ENCODE measurements around the gene CASZ1.

CASZ1 gene

GRCh38 chr1:10631811-10632593, 164.4 kb downstream of the CASZ1 start:
- no peak for DNase-seq

GRCh38 chr1:10631121-10631810, 165.2 kb downstream of the CASZ1 start:
- no peak for DNase-seq

- DNase-seq: no peak
These were observed 165.8 kb downstream of the CASZ1 start for GRCh38 chr1:10630661-10631120.

DNA sequence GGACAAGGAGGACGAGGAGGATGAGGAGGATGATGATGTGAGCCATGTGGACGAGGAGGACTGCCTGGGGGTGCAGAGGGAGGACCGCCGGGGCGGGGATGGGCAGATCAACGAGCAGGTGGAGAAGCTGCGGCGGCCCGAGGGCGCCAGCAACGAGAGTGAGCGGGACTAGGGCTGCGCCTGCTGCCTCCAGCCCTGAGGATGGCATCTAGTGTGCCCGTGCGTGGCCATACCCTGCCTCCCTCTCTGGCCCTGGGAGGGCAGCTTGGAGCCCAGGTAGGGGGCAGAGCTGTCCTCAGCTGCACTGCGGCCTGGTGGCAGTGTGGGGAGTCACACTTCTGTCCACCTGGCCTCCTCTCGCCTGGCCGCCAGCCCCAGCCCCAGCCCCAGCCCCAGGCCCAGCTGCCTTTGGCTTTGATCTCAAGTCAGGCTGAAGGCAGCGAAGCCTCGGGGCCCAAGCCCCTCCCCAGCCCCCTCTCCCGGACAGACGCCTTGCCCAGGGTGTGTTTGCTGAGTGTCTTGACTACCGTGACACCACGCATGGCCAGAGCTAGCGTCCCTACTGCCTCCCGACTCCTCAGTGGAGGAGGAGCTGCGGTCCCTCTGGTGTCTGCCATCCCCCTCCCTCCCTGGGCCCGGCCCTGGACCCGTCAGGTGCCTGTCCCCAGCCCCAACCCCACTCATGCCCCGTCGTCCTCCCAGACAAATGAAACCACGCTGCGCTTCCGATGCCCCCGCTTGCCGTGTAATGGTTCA, 166.5 kb downstream of the CASZ1 start:
- DNase-seq: no peak

DNA sequence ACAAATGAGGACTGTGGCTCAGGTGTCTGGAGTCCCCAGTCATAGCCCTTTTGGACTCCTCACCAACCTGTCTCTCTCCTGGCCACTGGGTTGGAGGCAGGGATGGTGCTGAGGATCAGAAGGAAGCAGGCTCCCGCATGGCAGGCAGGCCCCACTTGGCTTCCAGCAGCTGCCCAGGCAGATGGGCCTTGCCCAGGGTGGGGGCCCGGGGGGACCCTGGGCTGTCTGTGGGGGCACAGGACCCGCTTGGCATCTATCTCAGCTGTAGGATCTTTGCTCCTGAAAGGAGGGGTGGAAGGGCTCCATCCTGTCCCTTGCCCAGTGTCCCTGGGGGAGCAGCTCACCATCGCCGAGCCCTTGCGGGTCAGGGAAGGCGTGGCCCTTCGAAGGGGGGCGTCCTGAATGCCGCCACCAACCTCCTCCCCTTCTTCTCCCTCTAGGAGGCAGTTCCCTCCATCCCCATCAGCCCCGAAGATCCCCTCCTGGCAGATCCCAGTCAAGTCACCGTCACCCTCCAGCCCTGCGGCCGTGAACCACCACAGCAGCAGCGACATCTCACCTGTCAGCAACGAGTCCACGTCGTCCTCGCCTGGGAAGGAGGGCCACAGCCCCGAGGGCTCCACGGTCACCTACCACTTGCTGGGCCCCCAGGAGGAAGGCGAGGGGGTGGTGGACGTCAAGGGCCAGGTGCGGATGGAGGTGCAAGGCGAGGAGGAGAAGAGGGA, 167.2 kb downstream of the CASZ1 start:
- DNase-seq: no peak

DNA sequence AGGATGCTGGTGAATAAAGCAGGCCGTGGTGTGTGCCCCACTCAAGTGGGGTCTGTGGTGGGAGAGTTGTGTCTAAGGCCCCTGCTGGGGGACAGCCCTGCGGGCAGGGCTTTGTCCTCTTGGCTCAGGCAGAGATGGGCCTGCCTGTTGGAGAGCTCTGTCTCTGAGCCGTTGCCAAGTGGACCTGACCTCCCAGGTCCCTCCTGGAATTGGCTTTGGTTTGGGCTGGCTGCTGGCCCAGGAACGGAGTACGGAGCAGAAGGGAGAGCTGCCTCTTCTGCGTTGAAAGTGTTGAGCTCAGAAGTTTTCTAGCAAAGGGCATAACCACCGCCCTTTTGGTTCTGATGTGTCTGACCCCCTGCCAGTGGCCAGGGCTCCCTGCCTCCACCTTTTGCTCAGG, 167.8 kb downstream of the CASZ1 start:
- no peak for DNase-seq

DNA sequence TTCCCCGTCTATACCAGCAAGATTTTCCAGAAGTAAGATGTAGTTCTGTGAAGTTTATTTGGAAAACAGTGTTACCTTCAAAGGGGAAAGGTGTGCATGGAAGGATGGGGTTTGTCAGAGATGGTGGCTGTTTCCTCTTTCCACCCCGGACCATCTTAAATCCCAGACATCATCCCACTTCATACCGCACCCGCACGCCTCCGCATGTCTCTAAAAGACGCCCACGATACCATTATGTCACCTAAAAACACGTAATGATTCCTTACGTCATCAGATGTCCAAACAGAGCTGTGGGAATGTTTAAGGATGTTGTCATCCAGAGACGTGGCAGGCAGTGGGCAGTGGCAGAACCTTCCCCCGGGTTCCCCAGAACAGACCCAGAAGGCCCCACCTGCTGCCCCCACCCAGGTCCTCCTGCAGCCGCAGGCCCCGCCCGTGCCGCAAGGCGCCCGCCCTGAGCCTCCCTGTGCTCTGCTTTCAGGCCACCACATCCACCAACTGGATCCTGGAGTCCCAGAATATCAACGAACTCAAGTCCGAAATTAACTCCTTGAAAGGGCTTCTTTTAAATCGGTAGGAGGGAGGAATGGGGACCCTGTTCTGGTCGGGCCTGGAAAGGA, 169.5 kb downstream of the CASZ1 start:
- DNase-seq: no peak

GRCh38 chr1:10626131-10626731, 170.2 kb downstream of the CASZ1 start:
- DNase-seq: no peak

- no peak for DNase-seq
These were observed 170.9 kb downstream of the CASZ1 start for GRCh38 chr1:10625554-10625953.

GRCh38 chr1:10625076-10625475, 171.4 kb downstream of the CASZ1 start:
- no peak for DNase-seq

DNA sequence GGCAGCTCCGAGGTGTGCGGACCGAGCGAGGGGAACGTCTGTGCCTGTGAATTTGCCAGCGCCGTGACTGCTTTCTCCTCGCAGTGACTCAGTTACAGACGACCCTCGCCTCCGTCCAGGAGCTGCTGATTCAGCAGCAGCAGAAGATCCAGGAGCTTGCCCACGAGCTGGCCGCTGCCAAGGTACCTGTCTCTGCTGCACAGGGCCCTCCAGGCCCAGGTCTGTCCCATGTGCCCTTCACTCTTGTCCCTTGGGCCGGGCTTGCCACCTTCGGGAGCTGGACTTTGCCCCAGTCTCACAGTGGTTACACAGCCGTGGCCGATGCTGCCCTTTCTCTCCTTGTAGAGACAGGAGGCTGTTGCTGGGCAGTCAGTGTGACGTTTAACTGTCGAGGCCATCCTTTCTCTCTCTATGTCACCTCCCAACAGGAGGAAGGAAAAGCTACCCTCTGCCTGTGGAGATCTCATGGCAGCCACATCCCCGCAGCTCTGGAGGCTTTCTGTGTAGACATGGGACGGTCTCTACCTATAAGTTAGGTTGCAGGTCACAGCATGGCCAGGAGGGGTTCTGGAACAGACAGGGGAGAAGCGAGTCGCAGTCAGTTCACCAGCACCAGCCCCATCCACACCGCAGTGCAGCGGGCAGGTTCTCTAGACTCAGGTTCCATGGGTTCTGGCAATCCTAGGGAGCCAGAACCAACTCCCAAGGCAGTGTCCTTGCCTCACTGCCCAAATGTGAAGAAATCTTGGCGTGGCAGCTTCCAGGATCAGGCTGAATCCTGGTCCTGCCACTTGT, 172.0 kb downstream of the CASZ1 start:
- no peak for DNase-seq

DNA sequence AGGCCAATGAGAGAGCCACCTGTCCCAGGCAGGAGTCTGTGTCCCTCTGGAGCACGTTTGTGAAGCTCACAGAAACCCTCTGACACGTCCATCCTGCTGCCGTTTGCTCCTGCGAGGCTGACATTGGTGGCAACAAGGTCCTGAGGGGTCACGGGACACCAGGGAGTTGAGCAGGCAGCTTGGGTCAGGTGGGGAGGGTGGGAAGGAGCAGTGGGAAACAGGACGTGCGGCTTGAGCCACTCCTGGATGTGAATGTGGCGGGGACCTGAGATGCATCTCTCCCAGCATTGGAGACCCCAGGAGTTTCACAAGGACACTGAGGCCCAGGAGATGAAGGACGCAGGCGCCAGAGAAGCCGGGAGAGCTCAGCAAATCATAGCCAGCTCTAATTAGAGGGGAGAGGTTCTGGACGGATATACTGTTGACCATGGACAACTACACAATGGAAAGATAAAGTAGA, 172.7 kb downstream of the CASZ1 start:
- DNase-seq: no peak

GRCh38 chr1:10622910-10623685, 173.3 kb downstream of the CASZ1 start:
- no peak for DNase-seq

GRCh38 chr1:10621906-10622305, 174.5 kb downstream of the CASZ1 start:
- no peak for DNase-seq

GRCh38 chr1:10620776-10621175, 175.7 kb downstream of the CASZ1 start:
- DNase-seq: no peak

DNA sequence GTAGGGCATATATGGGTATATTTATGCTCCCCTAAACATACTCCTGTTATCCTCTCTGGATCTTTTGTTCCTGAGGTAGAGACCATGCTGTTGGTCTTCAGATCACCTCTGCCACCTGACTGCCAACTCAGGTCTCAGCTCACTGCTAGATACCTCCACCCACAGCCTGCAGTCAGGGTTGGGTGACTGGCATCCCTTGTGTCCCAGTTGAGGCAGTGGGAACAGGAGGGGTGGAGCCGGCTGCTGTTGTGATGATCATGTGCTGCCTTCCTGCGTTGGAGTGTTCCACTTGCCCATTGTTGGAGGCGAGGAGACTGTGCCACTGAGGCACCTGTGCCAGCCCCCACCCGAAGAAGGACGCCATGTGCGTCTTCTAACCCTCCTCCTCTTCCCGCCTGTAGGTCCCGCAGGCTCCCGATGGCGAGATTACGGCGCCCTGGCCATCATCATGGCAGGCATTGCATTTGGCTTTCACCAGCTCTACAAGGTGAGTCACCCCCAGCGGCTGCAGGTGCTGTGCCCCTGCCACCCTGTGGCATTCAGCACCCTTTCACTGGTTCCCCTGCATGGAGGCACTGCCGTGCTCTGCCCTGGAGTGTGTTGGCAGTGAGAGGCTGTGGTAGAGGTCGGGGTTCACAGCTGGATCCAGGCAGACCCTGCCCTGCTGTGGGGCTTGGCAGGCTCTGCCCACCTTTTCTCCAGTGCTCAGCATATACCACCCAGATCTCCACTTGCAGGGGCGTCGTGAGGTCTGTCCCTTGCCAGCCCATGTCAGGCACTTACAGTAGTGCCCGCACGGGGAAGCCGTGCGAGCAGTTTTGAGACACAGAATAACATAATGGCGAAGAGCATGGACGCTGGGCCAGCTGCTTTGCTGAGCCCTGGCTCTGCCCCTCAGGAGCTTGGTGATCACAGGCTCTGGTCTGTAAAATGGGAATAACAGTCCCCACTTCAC, 178.2 kb downstream of the CASZ1 start:
- no peak for DNase-seq

DNA sequence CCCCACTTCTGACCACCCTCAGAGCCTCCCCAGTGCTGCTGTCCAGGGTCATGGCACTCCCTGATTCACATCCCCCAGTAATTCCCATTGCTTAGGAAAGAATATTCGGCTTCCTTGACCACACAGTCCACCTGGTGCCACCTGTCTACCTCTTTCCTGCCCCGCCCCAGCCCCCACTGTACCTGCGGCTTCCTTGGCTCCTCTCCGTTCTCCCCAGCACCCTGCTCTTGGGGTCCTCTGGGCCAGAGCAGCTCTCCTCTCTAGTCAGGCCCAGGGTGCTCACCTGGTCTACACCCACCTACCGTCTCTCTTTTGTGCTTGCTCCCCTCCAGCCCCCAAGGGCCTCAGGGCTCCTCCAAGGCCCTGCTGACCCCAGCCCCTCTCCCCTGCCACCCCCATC, 179.1 kb downstream of the CASZ1 start:
- DNase-seq: no peak

DNA sequence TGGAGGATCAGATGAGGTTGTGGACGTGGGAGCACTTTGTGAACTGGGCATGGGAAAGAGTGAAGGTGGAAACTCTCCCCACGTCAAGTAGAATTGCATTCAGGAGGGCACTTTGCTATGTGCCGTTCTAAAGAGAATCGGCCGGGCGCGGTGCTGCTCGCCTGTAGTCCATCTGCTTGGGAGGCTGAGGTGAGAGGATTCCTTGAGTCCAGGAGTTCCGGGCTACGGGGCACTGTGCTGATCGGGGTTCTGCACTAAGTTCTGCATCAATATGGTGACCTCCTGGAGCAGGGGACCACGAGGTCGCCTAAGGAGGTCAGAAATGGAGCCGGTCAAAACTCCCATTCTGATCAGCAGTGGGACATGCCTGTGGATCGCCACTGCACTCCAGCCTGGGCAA, 179.8 kb downstream of the CASZ1 start:
- no peak for DNase-seq

Measured in CD4-positive, alpha-beta T cell treated with Interleukin-4 for 1 hour (primary cell).